Esophagus (tissue), 2 donors: ENCODE measurements around the gene CMSS1. TPM values are rescaled to one million over a fixed set of nuclear protein-coding genes. Genes with fewer than 3 reads are reported as not detected.

Experiments used
- H3K27ac ChIP-seq, 2 donors: one replicate each; pipeline ENCODE4 v1.5.1; 2013; ENCODE audit warnings: low read depth in 2 of 2, mild to moderate bottlenecking in 2 of 2, inconsistent platforms in 1 of 2, low read length in 1 of 2, moderate library complexity in 1 of 2
- H3K27me3 ChIP-seq, 2 donors: one replicate each; pipeline ENCODE4 v1.6.1; 2013; ENCODE audit warnings: low read length in 2 of 2, control low read depth in 1 of 2, mild to moderate bottlenecking in 1 of 2; ENCODE audit not compliant: insufficient read depth in 2 of 2, control insufficient read depth in 1 of 2
- H3K36me3 ChIP-seq, 2 donors: one replicate each; pipeline ENCODE4 v1.6.1; 2013; ENCODE audit warnings: low read length in 1 of 2; ENCODE audit not compliant: control insufficient read depth in 2 of 2, insufficient read depth in 2 of 2
- H3K4me1 ChIP-seq, 2 donors: one replicate each; pipeline ENCODE4 v1.6.1; 2013; ENCODE audit warnings: low read length in 1 of 2; ENCODE audit not compliant: control insufficient read depth in 2 of 2, insufficient read depth in 2 of 2
- H3K4me3 ChIP-seq, 2 donors: one replicate each; pipeline ENCODE4 v1.5.1; 2013; ENCODE audit warnings: low read length in 2 of 2, mild to moderate bottlenecking in 2 of 2, low read depth in 1 of 2, moderate library complexity in 1 of 2
- H3K9me3 ChIP-seq, 2 donors: one replicate each; pipeline ENCODE4 v1.6.1; 2013; ENCODE audit warnings: mild to moderate bottlenecking in 2 of 2, low read depth in 1 of 2, low read length in 1 of 2, moderate library complexity in 1 of 2; ENCODE audit not compliant: control insufficient read depth in 2 of 2, insufficient read depth in 1 of 2
- WGBS, 2 donors: extraction: QIAGEN DNeasy Blood & Tissue Kit; methylation state at CpG; one replicate each; pipeline ENCODE4 v1.1.7; 2013; 5-methylcytosine and 5-hydroxymethylcytosine counted together
- polyA plus RNA-seq, 2 donors: library from polyadenylated mRNA; stranded (reverse); fragments of 200-250 nt; gene quantifications; one replicate each; pipeline ENCODE4 v1.2.3, GENCODE V29; 2013
- donor health status: healthy with polysubstance abuse.
- donor health status: Bipolar disorder and iron deficiency.

The CMSS1 gene
- polyA plus RNA-seq, 2 donors = 15.5 to 17.9 TPM

DNA sequence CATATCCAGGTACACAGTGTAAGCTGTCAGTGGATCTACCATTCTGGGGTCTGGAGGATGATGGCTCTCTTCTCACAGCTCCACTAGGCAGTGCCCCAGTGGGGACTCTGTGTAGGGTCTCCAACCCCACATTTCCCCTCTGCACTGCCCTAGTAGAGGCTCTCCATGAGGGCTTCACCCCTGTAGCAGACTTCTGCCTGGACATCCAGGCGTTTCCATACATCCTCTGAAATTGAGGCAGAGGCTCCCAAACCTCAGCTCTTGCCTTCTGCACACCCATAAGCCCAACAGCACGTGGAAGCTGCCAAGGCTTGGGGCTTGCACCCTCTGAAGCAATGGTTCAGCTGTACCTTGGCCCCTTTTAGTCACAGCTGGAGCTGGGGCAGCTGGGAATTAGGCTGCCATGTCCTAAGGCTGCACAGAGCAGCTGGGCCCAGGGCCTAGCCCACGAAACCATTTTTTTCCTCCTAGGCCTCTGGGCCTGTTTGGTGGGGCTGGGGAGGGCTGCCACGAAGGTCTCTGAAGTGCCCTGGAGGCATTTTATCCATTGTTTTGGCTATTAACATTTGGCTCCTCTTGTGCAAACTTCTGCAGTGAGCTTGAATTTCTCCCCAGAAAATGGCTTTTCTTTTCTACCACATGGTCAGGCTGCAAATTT lies 362.2 kb downstream of the CMSS1 start:
- no peaks in the 10 kb centered on the region for H3K36me3 ChIP-seq
- no peak overlapping the region for H3K4me3 ChIP-seq
- no peaks in the 10 kb centered on the region for H3K4me1 ChIP-seq
- WGBS, 2 donors = 85 to 91% methylated on average over 4 of the region's 4 CpGs
- H3K27me3 ChIP-seq = no peaks in the 10 kb centered on the region
- H3K27ac ChIP-seq = no peak overlapping the region
- H3K9me3 ChIP-seq = peaks cover 0 to 8% of the 10 kb centered on the region in 2 donors

- Histone ChIP-seq H3K27me3 (no peaks in the 10 kb centered on the region), H3K9me3 (peaks cover 0 to 8% of the 10 kb centered on the region in 2 donors), H3K27ac (no peak overlapping the region), H3K36me3 (no peaks in the 10 kb centered on the region), H3K4me1 (no peaks in the 10 kb centered on the region), H3K4me3 (no peak overlapping the region)
- 90 to 99% methylated on average over 1 of the region's 1 CpG for WGBS, 2 donors
These were observed 366.0 kb downstream of the CMSS1 start for GRCh38 chr3:100183608-100184125.

DNA sequence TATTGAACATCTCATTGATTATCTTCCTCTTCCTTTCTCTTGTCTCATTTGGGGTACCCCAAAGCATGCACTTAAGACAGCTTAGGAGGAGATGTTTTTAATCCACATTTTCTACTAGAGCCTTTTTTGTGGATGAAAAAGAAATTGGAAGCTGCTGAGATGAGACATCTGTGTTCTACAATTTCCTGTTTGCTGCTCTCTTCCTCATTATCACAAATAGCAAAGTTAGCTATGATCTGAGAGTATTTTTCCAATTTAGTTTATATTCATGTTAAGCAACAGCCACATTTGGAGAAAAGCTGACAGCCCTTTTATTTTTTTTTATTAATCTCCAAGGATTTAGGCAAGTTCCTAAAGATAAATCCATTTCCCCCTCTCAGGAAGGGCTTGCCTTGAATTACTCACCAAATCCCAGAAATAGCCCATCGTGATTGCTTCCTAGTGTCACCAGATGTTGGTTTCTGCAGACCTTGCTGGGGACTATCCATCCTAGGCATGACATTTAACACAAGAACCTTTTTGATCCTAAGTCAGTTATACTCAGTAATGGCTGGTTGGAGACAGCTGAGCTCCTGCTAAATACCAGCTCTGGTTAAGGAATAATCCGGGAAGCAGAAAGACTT lies 367.4 kb downstream of the CMSS1 start:
- no peaks in the 10 kb centered on the region for H3K27me3 ChIP-seq
- H3K27ac ChIP-seq = no peak overlapping the region
- H3K4me1 ChIP-seq = no peaks in the 10 kb centered on the region
- H3K9me3 ChIP-seq = peaks cover 0 to 1% of the 10 kb centered on the region in 2 donors
- H3K4me3 ChIP-seq = no peak overlapping the region
- 57 to 58% methylated on average over 2 of the region's 2 CpGs for whole genome bisulfite sequencing, 2 donors
- H3K36me3 ChIP-seq = no peaks in the 10 kb centered on the region

- WGBS, 2 donors = 82 to 89% methylated on average over 5 of the region's 5 CpGs
- Histone ChIP-seq H3K4me3 (no peak overlapping the region), H3K36me3 (no peaks in the 10 kb centered on the region), H3K9me3 (no peaks in the 10 kb centered on the region), H3K27ac (no peak overlapping the region), H3K27me3 (no peaks in the 10 kb centered on the region), H3K4me1 (no peaks in the 10 kb centered on the region)
These were observed 368.2 kb downstream of the CMSS1 start for GRCh38 chr3:100185847-100186246.

DNA sequence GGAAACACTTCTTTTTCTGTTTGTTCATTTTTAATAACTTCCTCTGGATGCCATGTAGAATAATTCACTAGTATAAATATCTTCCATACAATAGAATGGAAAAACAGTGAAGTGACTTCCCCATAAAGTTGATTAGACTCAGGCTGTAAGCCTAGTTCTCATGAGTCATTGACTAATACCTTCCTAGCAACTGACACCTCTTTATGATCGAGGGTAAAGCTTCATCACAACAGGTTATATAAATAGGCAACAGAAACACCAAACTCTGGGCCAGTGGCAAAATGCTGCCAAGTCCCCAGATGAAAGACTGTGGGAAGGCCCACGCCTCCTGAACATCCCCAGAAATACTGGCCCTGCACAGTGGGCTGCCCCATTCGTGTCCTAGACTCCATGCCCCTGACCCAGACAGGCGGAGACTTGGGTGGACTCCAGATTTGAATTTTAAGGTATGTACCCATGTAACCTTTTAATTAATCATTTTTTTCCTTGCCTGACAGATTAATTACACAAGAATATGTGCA lies 371.8 kb downstream of the CMSS1 start:
- Histone ChIP-seq H3K36me3 (no peaks in the 10 kb centered on the region), H3K4me1 (no peaks in the 10 kb centered on the region), H3K9me3 (no peaks in the 10 kb centered on the region), H3K4me3 (no peak overlapping the region), H3K27ac (no peak overlapping the region), H3K27me3 (no peaks in the 10 kb centered on the region)
- WGBS, 2 donors = 64 to 77% methylated on average over 4 of the region's 4 CpGs

DNA sequence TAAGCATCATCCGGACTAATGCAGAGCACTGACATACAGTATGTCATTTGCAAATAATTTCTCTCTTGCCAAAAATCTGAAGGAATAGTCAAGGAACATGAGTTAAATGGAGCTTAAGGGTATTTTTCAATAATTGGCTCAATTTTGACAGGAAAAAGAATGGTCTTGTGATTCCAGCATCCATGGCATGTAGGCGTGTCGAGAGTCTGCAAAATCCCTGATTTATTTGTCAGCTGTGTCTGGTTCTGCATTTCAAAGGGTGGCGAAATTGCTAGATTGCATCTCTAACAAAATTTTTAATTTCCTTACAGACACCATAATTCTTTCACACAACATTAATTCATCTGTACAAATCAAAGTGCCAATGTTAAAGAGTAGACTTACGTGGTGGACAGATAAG lies 377.7 kb downstream of the CMSS1 start:
- Histone ChIP-seq H3K4me1 (no peaks in the 10 kb centered on the region), H3K36me3 (no peaks in the 10 kb centered on the region), H3K27ac (no peak overlapping the region), H3K9me3 (peaks cover 0 to 2% of the 10 kb centered on the region in 2 donors), H3K27me3 (no peaks in the 10 kb centered on the region), H3K4me3 (no peak overlapping the region)
- WGBS, 2 donors = 76 to 91% methylated on average over 5 of the region's 5 CpGs

- Histone ChIP-seq H3K9me3 (peaks cover 0 to 2% of the 10 kb centered on the region in 2 donors), H3K4me1 (no peaks in the 10 kb centered on the region), H3K27me3 (no peaks in the 10 kb centered on the region), H3K27ac (no peak overlapping the region), H3K36me3 (no peaks in the 10 kb centered on the region), H3K4me3 (no peak overlapping the region)
- 93% methylated on average over 8 of the region's 8 CpGs for WGBS, 2 donors
These were observed 380.2 kb downstream of the CMSS1 start for GRCh38 chr3:100197876-100198275.

- 91 to 93% methylated on average over 6 of the region's 6 CpGs for WGBS, 2 donors
These were observed 381.1 kb downstream of the CMSS1 start for GRCh38 chr3:100198579-100199269.

DNA sequence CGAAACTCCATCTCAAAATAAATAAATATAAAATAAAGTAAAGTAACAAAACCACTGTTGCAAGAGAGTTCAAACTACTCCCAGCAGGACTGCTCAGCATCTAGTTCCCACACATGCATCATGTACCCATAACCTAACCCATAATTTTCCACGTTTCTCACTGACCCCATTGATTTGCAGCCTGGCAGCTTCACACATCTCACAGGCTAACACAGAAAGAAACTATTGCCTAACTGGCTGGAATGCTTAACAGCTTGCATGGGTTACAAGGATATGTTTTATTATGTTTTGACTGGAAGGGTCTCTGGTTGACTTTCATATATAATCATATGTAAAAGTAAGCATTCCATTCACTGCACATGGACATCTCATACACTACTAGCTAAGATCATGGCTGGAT lies 387.5 kb downstream of the CMSS1 start:
- H3K27ac ChIP-seq = no peak overlapping the region
- H3K4me1 ChIP-seq = no peaks in the 10 kb centered on the region
- H3K4me3 ChIP-seq = no peak overlapping the region
- no peaks in the 10 kb centered on the region for H3K9me3 ChIP-seq
- H3K36me3 ChIP-seq = no peaks in the 10 kb centered on the region
- no peaks in the 10 kb centered on the region for H3K27me3 ChIP-seq
- 81 to 83% methylated on average over 2 of the region's 2 CpGs for WGBS, 2 donors

More at GRCh38 chr3:100198579-100199269, 381.1 kb downstream of the CMSS1 start:
- Histone ChIP-seq H3K9me3 (peaks cover 0 to 2% of the 10 kb centered on the region in 2 donors), H3K27me3 (no peaks in the 10 kb centered on the region), H3K4me3 (no peak overlapping the region), H3K4me1 (no peaks in the 10 kb centered on the region), H3K27ac (no peak overlapping the region), H3K36me3 (no peaks in the 10 kb centered on the region)
